OCI-LY7 (cell line): ENCODE measurements around the gene CPXM1.

Source experiments
- CTCF ChIP-seq: fragments of 200-600 bp; sonication (generic); conservative IDR thresholded peaks from 2 replicates; pipeline ENCODE4 v1.5.1; 2014; ENCODE audit warnings: mild to moderate bottlenecking, antibody characterized with exemption, low read length, moderate library complexity, mixed read lengths
- EZH2phosphoT487 ChIP-seq: fragments of 200-600 bp; sonication (generic); IDR thresholded peaks from 2 replicates; pipeline ENCODE4 v1.6.1; 2018; ENCODE audit warnings: low read depth, borderline replicate concordance, mild to moderate bottlenecking, mixed run types, antibody characterized with exemption, low read length, moderate library complexity, mixed read lengths

- TF ChIP-seq CTCF (no peak), EZH2phosphoT487 (no peak)
Observed at GRCh38 chr20:2846698-2847097, 46.3 kb upstream of the CPXM1 start.
